Measurements from ENCODE around the gene TMED6.

DNA sequence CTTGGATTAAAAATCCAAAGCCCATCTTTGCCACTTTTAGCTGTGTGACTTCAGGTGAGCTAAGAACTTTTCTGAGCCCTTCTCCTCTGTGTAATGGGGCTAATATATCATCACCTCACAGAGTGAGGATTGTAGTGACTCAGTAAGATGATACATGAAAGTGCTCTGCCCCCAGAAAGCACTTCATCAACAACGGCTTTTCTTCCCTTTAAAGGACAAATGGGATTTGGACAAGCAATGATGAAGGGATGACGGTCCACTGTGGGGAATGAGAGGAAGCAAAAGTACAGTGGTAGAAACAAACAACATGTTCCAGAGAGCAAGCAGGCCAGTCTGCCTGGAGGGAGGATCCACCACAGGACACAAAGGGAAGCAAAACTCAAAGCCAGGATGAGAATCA is 14.3 kb upstream of the TMED6 start:
- TF ChIP-seq POLR2A (IDR thresholded peaks at IDR 0.05; ENCODE audit: control extremely low read depth in 1 of 2, low read depth in 2 of 2, low read length in 2 of 2) (no peak), JUN (IDR thresholded peaks at IDR 0.05; ENCODE audit: low read depth, low read length) (no peak), EGR1 (IDR thresholded peaks at IDR 0.05; ENCODE audit: borderline replicate concordance, low read depth, low read length) (no peak), SAP30 (IDR thresholded peaks at IDR 0.05; ENCODE audit: insufficient read depth, insufficient replicate concordance, low read length) (no peak), RAD21 (IDR thresholded peaks at IDR 0.05 in 1 of 2, conservative IDR thresholded peaks at IDR 0.05 in 1 of 2; ENCODE audit: low read depth in 2 of 2, low read length in 2 of 2) (no peak), CEBPB (IDR thresholded peaks at IDR 0.05; ENCODE audit: low read depth, low read length) (no peak), EZH2 (IDR thresholded peaks at IDR 0.05; ENCODE audit: low read depth, low read length, severe bottlenecking) (no peak), FOSL1 (IDR thresholded peaks at IDR 0.05; ENCODE audit: insufficient read depth, low read depth, low read length) (no peak)
- TF ChIP-seq, protein P1, sequence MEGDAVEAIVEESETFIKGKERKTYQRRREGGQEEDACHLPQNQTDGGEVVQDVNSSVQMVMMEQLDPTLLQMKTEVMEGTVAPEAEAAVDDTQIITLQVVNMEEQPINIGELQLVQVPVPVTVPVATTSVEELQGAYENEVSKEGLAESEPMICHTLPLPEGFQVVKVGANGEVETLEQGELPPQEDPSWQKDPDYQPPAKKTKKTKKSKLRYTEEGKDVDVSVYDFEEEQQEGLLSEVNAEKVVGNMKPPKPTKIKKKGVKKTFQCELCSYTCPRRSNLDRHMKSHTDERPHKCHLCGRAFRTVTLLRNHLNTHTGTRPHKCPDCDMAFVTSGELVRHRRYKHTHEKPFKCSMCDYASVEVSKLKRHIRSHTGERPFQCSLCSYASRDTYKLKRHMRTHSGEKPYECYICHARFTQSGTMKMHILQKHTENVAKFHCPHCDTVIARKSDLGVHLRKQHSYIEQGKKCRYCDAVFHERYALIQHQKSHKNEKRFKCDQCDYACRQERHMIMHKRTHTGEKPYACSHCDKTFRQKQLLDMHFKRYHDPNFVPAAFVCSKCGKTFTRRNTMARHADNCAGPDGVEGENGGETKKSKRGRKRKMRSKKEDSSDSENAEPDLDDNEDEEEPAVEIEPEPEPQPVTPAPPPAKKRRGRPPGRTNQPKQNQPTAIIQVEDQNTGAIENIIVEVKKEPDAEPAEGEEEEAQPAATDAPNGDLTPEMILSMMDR (IDR thresholded peaks at IDR 0.05; ENCODE audit: control extremely low read depth in 1 of 3, insufficient read depth in 1 of 3, low read depth in 1 of 3, low read length in 3 of 3): no peak
- TF ChIP-seq, protein P2, sequence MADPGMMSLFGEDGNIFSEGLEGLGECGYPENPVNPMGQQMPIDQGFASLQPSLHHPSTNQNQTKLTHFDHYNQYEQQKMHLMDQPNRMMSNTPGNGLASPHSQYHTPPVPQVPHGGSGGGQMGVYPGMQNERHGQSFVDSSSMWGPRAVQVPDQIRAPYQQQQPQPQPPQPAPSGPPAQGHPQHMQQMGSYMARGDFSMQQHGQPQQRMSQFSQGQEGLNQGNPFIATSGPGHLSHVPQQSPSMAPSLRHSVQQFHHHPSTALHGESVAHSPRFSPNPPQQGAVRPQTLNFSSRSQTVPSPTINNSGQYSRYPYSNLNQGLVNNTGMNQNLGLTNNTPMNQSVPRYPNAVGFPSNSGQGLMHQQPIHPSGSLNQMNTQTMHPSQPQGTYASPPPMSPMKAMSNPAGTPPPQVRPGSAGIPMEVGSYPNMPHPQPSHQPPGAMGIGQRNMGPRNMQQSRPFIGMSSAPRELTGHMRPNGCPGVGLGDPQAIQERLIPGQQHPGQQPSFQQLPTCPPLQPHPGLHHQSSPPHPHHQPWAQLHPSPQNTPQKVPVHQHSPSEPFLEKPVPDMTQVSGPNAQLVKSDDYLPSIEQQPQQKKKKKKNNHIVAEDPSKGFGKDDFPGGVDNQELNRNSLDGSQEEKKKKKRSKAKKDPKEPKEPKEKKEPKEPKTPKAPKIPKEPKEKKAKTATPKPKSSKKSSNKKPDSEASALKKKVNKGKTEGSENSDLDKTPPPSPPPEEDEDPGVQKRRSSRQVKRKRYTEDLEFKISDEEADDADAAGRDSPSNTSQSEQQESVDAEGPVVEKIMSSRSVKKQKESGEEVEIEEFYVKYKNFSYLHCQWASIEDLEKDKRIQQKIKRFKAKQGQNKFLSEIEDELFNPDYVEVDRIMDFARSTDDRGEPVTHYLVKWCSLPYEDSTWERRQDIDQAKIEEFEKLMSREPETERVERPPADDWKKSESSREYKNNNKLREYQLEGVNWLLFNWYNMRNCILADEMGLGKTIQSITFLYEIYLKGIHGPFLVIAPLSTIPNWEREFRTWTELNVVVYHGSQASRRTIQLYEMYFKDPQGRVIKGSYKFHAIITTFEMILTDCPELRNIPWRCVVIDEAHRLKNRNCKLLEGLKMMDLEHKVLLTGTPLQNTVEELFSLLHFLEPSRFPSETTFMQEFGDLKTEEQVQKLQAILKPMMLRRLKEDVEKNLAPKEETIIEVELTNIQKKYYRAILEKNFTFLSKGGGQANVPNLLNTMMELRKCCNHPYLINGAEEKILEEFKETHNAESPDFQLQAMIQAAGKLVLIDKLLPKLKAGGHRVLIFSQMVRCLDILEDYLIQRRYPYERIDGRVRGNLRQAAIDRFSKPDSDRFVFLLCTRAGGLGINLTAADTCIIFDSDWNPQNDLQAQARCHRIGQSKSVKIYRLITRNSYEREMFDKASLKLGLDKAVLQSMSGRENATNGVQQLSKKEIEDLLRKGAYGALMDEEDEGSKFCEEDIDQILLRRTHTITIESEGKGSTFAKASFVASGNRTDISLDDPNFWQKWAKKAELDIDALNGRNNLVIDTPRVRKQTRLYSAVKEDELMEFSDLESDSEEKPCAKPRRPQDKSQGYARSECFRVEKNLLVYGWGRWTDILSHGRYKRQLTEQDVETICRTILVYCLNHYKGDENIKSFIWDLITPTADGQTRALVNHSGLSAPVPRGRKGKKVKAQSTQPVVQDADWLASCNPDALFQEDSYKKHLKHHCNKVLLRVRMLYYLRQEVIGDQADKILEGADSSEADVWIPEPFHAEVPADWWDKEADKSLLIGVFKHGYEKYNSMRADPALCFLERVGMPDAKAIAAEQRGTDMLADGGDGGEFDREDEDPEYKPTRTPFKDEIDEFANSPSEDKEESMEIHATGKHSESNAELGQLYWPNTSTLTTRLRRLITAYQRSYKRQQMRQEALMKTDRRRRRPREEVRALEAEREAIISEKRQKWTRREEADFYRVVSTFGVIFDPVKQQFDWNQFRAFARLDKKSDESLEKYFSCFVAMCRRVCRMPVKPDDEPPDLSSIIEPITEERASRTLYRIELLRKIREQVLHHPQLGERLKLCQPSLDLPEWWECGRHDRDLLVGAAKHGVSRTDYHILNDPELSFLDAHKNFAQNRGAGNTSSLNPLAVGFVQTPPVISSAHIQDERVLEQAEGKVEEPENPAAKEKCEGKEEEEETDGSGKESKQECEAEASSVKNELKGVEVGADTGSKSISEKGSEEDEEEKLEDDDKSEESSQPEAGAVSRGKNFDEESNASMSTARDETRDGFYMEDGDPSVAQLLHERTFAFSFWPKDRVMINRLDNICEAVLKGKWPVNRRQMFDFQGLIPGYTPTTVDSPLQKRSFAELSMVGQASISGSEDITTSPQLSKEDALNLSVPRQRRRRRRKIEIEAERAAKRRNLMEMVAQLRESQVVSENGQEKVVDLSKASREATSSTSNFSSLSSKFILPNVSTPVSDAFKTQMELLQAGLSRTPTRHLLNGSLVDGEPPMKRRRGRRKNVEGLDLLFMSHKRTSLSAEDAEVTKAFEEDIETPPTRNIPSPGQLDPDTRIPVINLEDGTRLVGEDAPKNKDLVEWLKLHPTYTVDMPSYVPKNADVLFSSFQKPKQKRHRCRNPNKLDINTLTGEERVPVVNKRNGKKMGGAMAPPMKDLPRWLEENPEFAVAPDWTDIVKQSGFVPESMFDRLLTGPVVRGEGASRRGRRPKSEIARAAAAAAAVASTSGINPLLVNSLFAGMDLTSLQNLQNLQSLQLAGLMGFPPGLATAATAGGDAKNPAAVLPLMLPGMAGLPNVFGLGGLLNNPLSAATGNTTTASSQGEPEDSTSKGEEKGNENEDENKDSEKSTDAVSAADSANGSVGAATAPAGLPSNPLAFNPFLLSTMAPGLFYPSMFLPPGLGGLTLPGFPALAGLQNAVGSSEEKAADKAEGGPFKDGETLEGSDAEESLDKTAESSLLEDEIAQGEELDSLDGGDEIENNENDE (IDR thresholded peaks at IDR 0.05; ENCODE audit: insufficient replicate concordance, low read length): no peak
- TF ChIP-seq, protein P3, sequence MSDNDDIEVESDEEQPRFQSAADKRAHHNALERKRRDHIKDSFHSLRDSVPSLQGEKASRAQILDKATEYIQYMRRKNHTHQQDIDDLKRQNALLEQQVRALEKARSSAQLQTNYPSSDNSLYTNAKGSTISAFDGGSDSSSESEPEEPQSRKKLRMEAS (IDR thresholded peaks at IDR 0.05): no peak
